ENCODE results near the gene CCDC196. TPM values are rescaled to one million over a fixed set of nuclear protein-coding genes. Genes with fewer than 3 reads are reported as not detected.
"Not testable (repeated sequence)": the region's sequence is repeated elsewhere in the genome, so short reads cannot be mapped to it uniquely, and the experiment has no call there.

The CCDC196 gene
- total RNA-seq, 1 donor, result not detected

- TF ChIP-seq CTCF (IDR thresholded peaks at IDR 0.05; ENCODE audit: insufficient read depth, low read length), result no peak
- DNase-seq (ENCODE audit: low read depth), result no peak
- no peak overlapping the region for H3K4me3 ChIP-seq (ENCODE audit: low read depth, low read length)
Observed at GRCh38 chr14:66543996-66544395, 57.8 kb downstream of the CCDC196 start.

- not testable (repeated sequence) for DNase-seq (ENCODE audit: low read depth)
Observed at GRCh38 chr14:66545191-66545590, 59.0 kb downstream of the CCDC196 start.

GRCh38 chr14:66545751-66546150 lies 59.6 kb downstream of the CCDC196 start:
- not testable (repeated sequence) for DNase-seq (ENCODE audit: low read depth); H3K4me3 ChIP-seq (ENCODE audit: low read depth, low read length)

More at GRCh38 chr14:66545191-66545590, 59.0 kb downstream of the CCDC196 start:
- H3K4me3 ChIP-seq (ENCODE audit: low read depth, low read length), result not testable (repeated sequence)

Other genes with a start within 250 kb of the CCDC196 start
- gene GPHN, start 21.8 kb downstream of the CCDC196 start, total RNA-seq (ENCODE audit: low replicate concordance), result 6.5 and 18.8 TPM in 2 replicates